Sciatic nerve (tissue), 2 donors: Measurements from ENCODE around the gene PCCA. TPM values are rescaled to one million over a fixed set of nuclear protein-coding genes. Genes with fewer than 3 reads are reported as not detected.
"Not testable (repeated sequence)": the region's sequence is repeated elsewhere in the genome, so short reads cannot be mapped to it uniquely, and the experiment has no call there.

Experiments used
- ATAC-seq: fragments of 200-7000 bp; cut with Tn5 transposase; one replicate; pipeline ENCODE4 v1.9.1; 2020; ENCODE audit warnings: mild to moderate bottlenecking, moderate library complexity
- DNase-seq: peaks from one replicate; pipeline ENCODE4 v3.0.0-alpha.2; 2020; ENCODE audit warnings: low spot score
- intact Hi-C: fragments of 100-400 bp; cut with DNase I; formaldehyde crosslinking; loops from one replicate; pipeline ENCODE4 v1.14.2; 2022
- total RNA-seq: library from RNA; stranded (reverse); fragmentation: NEBNext Ultra II Directional; extraction: Animal tissue kit (Norgen Biotek cat#: 25700); gene quantifications from one replicate; pipeline ENCODE4 v1.2.1, GENCODE V29; 2021
- donor health status: DM: no; HTN: no; CAD: no.
- donor health status: DM: no; HTN: no; CAD: no.

PCCA gene
- total RNA-seq, 1 donor from 2014 or later, result 34.8 TPM

- no peak for DNase-seq
Observed at GRCh38 chr13:100274942-100275506, 186.1 kb downstream of the PCCA start.

GRCh38 chr13:100275746-100276145, 186.9 kb downstream of the PCCA start:
- intact Hi-C loops, result no loop called here
- ATAC-seq (no peak), DNase-seq (no peak)

More at GRCh38 chr13:100274942-100275506, 186.1 kb downstream of the PCCA start:
- ATAC-seq, result no peak
- intact Hi-C loops, result no loop called here

- ATAC-seq (no peak), DNase-seq (no peak)
- intact Hi-C loops, result no loop called here
Observed at GRCh38 chr13:100280681-100281080, 191.8 kb downstream of the PCCA start.

- intact Hi-C loops, ATAC-seq, DNase-seq: not testable (repeated sequence)
Observed at GRCh38 chr13:100282306-100282705, 193.4 kb downstream of the PCCA start.

GRCh38 chr13:100290165-100290801, 201.4 kb downstream of the PCCA start:
- intact Hi-C loops, result no loop called here
- DNase-seq, result no peak

GRCh38 chr13:100291624-100292023, 202.7 kb downstream of the PCCA start:
- intact Hi-C loops, result no loop called here
- DNase-seq, result no peak
- ATAC-seq, result no peak

More at GRCh38 chr13:100290165-100290801, 201.4 kb downstream of the PCCA start:
- no peak for ATAC-seq

- ATAC-seq (no peak), DNase-seq (no peak)
- intact Hi-C loops, result no loop called here
Observed at GRCh38 chr13:100297413-100297812, 208.5 kb downstream of the PCCA start.

- DNase-seq, result no peak
- intact Hi-C loops, result no loop called here
Observed at GRCh38 chr13:100298116-100298681, 209.3 kb downstream of the PCCA start.

GRCh38 chr13:100298691-100299090, 209.8 kb downstream of the PCCA start:
- ATAC-seq, result no peak
- DNase-seq, result no peak

More at GRCh38 chr13:100298116-100298681, 209.3 kb downstream of the PCCA start:
- no peak for ATAC-seq

GRCh38 chr13:100300243-100300642, 211.3 kb downstream of the PCCA start:
- intact Hi-C loops, result no loop called here
- no peak for ATAC-seq
- no peak for DNase-seq

More at GRCh38 chr13:100298691-100299090, 209.8 kb downstream of the PCCA start:
- intact Hi-C loops, result no loop called here

- DNase-seq (no peak), ATAC-seq (no peak)
- intact Hi-C loops, result no loop called here
Observed at GRCh38 chr13:100300708-100301107, 211.8 kb downstream of the PCCA start.

- DNase-seq, result no peak
- intact Hi-C loops, result no loop called here
- no peak for ATAC-seq
Observed at GRCh38 chr13:100301418-100301817, 212.5 kb downstream of the PCCA start.

GRCh38 chr13:100302391-100302790, 213.5 kb downstream of the PCCA start:
- DNase-seq (no peak), ATAC-seq (no peak)
- intact Hi-C loops, result no loop called here

GRCh38 chr13:100304229-100304628, 215.3 kb downstream of the PCCA start:
- no peak for DNase-seq
- intact Hi-C loops, result no loop called here
- no peak for ATAC-seq

GRCh38 chr13:100305398-100305797, 216.5 kb downstream of the PCCA start:
- DNase-seq (no peak), ATAC-seq (no peak)
- intact Hi-C loops, result no loop called here

GRCh38 chr13:100306030-100306429, 217.1 kb downstream of the PCCA start:
- no peak for DNase-seq
- intact Hi-C loops, result no loop called here
- ATAC-seq, result no peak

GRCh38 chr13:100306434-100306999, 217.6 kb downstream of the PCCA start:
- DNase-seq, result no peak
- ATAC-seq, result no peak
- intact Hi-C loops, result no loop called here

- intact Hi-C loops, result no loop called here
- ATAC-seq, result no peak
- no peak for DNase-seq
Observed at GRCh38 chr13:100314132-100314910, 225.4 kb downstream of the PCCA start.

- DNase-seq (no peak), ATAC-seq (no peak)
- intact Hi-C loops, result no loop called here
Observed at GRCh38 chr13:100315522-100315921, 226.6 kb downstream of the PCCA start.
